AML-193 (cell line): ENCODE measurements around the gene CEP350.
A peak's percentile ranks its signal among the peaks of the same experiment; 100 is the strongest.
"Not testable (repeated sequence)": the region's sequence is repeated elsewhere in the genome, so short reads cannot be mapped to it uniquely, and the experiment has no call there.

Experiments
- DNase-seq, 2 experiments: peaks; one replicate each; lab custom pipeline; 2025; lab: John Stamatoyannopoulos, UW

CEP350 gene

DNA sequence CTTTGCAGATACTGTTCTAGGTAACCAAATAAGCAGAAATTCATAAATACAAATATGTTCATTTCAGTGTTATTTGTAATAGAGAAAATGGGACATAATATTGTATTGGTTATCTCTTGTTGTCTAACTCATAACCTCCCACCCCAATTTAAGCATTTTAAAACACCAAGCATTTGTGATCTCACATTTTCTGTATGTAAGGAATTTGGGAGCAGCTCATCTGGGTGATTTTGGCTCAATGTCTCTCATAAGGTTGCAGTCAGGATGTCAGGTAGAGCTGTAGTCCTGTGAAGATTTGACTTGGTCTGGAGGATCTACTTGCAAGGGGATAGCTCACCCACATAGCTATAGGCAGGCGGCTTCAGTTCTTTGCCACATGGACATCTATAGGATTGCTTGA is 29.5 kb downstream of the CEP350 start:
- no peak for DNase-seq

DNA sequence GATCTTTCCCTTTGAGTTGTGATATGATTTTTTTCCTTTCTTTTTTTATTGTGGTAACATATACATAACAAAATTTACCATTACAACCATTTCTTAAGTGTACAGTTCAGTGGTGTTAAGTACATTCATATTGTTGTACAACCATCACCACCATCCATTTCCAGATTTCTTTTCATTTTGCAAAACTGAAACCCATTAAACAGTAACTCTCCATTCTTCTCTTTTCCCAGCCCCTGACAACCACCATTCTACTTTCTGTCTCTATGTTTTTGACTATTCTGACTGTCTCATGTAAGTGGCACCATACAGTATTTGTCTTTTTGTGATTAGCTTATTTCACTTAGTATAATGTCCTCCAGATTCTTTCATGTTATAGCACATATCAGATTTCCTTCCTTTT is 30.3 kb downstream of the CEP350 start:
- no peak for DNase-seq

DNA sequence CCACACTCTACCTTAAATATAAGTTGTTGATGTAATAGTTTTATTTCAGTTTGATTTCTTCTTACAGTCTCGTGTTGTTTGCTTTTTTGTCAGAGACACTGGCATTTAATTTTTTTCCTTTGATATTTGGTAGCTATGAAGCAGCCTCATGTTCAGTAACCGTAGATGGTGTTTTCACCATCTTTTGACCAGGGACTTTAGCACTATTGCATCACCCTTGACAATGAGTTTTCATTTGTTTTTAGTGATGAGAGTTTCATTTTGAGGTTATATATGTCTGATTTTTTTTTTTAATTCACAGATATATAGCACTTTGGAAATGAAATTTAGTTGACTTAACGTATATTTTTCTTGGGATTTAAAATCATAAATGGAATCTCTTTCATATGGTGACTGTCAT is 36.2 kb downstream of the CEP350 start:
- no peak for DNase-seq

DNA sequence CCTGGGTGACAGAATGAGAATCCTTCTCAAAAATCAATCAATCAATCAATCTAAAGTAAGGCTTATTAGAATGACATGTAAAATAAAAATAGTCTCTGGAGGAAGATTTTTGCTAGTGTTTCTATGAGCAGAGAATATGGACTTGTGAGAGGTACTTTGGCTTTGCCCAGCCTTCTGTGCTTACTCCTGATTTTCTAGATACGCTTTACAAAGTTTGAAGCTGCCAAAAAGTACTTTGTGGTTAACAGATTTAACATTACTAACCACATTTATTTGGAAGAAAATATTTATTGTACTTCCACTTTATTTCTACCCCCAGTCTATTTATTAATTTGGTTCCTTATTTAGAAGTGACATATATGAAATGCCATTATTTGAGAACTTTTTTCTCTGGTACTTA is 41.0 kb downstream of the CEP350 start:
- no peak for DNase-seq

DNA sequence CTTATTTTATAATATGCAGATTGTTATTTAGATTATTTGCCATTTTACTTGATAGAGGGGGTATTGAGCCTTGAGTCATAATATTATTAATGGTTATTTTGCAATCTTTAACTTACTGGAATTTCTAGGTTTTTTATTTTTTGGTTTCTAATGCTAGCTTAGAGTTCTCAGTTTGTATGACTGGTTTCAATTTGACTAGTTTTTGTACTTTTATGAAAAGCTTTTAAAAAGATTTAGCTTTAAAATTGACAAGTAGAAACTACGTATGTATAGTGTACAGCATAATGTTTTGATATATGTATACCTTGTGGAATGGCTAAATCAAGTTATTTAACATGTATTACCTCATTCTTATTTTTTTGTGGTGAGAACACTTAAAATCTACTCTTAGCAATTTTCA is 41.5 kb downstream of the CEP350 start:
- no peak for DNase-seq

DNA sequence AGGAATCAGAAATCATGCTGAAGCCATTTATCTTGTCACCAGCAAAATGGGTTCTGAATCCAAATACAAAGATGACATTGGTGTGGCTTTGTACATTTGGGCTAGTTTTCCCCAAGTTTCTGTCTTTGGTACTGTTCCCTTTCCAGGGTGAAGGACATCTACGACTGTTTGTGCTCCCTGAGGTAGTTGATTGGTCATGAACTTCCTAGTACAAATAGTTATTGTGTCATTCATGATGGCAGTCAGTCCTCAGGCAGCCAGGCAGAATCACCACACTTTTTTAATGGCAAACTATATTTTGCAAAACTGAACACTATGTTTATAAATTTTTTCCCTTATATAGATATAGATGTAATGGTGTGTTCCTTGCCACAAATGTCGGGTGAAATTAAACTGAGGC is 46.0 kb downstream of the CEP350 start:
- DNase-seq = no peak

DNA sequence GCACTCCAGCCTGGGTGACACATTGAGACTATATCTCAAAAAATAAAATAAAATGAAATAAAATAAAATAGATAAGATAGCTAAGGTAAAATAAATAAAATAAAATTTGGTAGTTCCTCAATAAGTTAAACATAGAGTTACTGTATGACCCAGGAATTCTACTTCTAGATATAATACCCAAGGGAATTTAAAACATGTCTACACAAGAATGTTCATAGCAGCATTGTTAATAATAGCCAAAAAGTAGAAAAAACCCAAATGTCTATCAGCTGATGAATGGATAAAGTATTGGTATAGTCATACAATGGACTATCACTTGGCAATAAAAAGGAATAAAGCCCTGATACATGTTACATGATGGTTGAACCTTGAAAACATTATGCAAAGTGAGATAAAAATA is 47.8 kb downstream of the CEP350 start:
- no peak for DNase-seq

DNA sequence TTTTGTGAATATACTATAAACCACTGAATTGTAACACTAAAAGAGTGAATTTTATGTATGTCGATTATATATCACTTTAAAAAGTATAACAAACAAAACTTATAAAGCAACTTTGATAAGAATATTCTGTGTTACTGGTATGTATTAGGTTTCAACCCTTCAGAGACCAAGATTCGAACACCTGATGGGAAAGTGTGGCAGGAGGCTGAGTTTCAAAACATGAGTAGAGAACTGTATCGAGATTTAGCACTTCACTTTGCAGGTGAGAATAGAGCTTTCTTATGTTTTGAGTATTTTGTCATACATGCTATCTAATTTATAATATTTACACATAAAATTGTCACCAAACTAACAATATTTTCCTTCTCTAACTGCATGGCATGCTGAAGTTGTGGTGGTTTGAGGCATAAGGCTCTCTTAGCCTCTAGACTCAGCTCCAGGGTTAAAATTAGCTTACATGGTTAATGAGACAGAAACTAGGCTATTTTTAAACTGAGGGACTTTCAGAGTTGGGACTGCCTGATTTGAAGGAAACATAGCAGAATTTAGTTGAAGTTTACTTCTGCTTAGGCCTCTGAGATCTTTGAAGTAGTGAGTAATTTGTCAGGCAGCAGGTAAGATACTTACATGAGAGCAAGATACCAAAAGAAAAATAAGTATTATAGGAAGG is 48.6 kb downstream of the CEP350 start:
- DNase-seq = no peak

DNA sequence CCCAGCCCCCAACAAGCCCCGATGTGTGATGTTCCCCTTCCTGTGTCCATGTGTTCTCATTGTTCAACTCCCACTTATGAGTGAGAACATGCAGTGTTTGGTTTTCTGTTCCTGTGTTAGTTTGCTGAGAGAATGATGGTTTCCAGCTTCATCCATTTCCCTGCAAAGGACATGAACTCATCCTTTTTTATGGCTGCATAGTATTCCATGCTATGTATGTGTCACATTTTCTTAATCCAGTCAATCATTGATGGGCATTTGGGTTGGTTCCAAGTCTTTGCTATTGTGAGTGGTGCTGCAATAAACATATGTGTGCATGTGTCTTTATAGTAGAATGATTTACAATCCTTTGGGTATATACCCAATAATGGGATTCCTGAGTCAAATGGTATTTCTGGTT is 52.2 kb downstream of the CEP350 start:
- DNase-seq = not testable (repeated sequence)

DNA sequence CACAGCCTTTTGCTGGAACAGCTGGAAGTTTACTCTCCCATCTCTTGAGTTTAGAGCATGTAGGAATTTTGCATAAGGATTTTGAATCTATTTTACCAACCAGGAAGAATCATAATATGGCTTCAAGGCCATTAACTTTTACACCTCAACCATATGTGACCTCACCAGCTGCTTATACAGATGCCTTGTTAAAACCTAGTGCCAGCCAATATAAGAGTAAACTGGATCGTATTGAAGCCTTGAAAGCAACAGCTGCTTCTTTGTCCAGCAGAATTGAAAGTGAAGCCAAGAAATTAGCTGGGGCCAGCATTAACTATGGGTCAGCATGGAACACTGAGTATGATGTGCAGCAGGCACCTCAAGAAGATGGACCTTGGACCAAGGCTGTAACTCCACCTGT is 65.4 kb downstream of the CEP350 start:
- DNase-seq = no peak

DNA sequence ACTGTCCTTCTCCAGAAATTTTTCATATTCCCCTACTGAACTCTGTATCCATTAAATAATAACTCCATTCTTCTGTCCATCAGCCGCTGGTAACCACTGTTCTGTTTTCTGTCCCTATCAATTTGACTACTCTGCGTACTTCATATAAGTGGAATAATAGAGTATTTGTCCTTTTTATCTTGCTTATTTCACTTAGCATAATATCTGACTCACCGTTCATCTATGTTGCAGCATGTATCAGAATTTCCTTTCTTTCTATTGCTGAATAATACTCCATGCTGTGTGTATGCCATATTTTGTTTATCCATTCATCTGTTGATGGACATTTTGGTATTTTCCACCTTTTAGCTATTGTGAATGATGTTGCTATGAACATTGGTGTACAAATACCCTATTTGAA is 71.9 kb downstream of the CEP350 start:
- DNase-seq = no peak

DNA sequence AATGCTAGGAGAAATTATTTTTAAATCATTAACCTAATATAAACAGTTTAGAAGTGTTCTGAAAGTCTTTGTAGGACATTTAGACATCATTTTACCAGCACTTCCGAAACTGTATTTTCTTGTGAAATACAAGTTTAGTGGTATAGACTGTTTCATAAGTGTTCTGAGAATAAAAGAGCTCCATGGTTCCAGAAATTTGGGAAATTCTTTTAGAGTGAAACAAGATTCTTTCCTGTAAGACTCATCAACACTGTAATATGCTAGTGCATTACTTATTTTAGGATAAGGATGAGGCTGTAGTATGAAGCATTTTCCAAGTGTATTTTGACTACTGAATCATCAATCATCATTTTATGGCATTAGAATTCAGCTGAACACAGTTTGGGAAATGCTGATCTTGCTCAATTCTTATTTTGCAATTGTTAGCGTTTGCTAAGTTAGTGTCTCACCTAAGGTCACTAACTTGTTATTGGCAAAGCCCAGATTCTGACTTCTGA is 73.4 kb downstream of the CEP350 start:
- DNase-seq = no peak

DNA sequence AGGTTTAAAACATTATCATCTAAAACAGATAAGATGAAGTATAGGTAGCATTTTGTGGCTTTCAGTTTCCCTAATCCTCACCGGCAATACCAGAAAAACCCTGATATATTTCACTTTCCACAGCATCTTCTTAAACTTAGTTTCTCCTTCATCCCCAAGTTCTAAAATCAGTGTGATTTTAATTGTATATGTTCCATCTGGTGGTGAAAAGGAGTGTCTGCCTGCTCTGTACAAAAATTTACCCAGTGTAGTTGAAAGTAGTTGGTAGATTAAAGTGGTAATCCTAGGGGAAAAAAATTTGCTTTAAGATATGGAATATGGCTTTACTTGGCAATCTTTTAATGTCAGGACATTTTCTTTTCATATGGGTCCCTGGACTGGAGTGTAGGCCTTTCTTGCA is 74.3 kb downstream of the CEP350 start:
- DNase-seq = no peak

DNA sequence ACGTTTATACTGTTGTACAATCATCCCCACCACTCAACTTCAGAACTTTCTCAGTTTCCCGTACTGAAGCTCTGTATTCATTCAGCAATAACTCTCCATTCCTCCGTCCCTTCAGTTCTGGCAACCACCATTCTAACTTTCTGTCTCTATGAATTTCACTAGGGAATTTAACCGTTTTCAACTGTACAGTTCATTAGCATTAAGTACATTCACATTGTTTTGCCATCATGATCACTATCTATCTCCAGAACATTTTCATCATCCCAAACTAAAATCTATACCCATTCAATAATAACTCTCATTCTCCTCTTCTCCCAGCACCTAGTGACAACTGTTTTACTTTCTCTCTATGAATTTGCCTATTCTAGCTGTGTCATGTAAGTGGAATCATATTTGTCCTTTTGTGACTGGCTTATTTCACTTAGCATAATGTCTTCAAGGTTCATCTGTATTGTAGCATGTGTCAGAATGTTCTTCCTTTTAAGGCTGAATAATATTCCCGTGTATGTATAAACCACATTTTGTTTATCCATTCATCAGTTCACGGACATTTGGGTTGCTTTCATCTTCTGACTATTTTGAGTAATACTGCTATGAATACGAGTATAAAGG is 75.0 kb downstream of the CEP350 start:
- no peak for DNase-seq

DNA sequence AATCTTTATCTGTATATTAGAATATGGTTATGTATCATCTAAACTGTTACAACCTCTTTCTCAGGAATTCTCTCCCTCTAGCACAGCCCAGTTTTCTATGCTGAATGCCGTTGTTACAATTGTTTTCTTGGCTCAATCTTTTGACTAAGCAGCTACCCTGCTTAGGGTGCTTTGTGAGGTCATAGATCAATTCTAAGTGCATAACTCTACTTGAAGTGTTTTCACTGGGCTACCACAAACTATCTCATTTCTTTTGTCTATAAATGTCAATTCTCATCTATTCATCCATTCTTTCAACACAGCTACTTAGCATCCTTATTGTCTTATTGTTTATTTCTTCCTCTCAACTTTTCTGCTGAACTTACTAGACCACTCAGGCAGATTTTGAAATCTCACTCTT is 77.1 kb downstream of the CEP350 start:
- DNase-seq = no peak

DNA sequence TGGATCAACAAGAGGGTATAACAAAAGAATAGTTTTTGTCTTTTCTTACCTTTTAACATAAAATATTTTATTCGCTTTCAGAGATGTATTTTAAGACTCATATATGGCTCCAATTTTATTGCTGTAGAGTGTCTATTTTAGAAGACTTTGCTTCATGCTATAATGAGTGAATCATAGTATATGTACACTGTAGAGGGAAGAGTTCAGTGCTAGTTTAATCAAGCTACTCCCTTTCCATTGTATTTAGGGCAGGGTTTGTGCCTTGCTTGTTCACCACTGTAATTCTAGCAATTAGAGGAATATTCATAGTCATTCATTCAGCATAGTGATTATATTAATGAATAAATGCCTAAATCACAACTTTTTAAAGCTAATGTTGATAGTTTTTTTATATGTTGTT is 78.8 kb downstream of the CEP350 start:
- DNase-seq = no peak

DNA sequence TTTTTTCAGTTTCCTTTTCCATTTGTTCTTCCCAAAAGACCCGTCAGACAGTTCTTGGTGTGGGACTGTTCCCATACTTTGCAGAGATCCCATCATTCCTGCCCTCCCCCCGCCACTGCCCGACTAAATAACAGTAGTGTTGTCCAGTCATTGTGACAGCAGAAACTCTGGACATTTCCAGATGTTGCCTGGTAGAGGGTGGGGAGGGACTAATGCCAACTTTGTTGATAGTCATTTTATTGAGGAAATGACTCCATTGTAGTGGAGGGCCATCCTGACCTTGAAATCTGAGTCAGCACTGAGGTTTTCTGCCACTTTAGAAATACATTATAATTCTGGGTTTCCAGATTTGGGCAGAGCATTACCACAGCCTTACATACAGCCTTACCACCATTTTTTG is 85.4 kb downstream of the CEP350 start:
- no peak for DNase-seq

DNA sequence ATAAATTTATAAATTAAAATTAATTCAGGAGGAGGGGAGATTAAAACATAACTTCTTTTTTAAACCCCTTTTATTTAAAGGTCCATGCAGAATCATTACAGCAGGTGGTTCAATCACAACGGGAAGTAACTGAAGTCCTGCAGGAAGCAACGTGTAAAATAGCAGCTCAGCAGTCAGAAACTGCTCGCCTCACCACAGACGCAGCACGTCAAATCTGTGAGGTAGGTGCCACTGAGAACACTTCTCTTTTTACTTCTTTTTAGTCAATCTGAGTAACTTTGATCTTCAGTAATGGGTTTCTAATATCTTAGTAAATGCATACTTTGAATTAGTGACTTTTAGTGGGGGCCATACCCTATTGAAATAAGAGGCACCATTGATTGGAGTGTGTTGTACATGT is 87.0 kb downstream of the CEP350 start:
- no peak for DNase-seq

DNA sequence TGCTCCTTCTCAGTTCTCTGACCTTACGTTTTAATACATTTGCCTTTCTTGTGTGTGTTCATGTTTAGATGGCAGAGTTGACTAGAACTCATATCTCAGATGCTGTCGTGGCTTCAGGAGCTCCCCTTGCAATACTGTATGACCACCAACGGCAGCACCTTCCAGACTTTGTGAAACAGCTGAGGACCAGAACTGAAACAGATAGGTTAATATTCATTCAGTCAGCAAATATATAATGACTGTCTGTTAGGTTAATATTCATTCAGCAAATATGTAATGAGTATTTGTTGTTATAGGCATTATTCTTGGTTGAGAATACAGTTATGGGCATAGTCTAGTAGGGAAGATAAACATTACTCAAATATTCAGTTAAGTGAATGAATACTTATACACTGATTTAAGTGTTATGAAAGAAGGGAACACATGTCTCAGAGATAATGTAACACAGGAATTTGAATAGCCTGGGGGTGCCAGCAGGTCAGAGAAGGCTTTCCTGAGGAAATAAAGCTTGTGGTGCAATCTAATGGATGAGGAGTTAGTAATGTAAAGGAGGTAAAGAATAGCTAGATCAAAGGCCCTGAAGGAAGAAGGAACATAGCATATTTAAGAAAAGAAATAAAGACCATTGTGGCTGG is 88.5 kb downstream of the CEP350 start:
- DNase-seq = peak in 1 of 2 experiments; percentile 31

DNA sequence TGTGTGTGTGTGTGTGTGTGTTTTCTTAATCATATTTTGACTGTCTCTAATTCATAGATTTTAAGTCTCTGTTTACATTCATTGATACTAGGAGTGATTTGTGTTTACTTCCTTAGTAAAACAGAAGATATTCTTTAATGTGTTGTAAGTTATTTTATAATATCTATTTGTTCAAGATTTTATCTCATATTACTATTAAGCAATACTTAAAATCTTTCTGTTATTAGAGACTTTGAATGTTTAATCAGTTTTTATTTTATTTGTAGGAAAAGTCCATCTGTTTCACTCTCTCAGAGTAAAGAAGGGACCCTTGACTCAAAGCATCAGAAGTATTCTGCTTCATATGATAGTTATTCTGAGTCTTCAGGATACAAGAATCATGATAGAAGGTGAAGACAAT is 89.2 kb downstream of the CEP350 start:
- no peak for DNase-seq

DNA sequence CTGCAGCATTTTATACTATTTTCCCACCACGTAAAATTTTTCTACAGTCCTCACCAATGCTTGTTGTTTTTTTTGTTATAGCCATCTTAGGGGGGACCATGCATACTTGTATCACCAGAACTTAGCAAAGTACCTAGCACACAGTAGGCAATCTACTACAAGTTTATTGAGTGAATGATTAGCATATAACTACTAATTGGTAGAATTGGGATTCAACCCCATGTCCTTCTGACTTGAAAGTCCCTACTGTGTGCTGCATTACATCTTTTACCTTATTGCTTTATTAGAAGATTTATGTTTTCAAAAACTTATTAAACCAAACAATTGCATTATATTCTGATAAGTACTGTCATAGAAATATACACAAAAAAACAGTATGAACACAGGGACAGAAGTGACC is 92.1 kb downstream of the CEP350 start:
- no peak for DNase-seq

DNA sequence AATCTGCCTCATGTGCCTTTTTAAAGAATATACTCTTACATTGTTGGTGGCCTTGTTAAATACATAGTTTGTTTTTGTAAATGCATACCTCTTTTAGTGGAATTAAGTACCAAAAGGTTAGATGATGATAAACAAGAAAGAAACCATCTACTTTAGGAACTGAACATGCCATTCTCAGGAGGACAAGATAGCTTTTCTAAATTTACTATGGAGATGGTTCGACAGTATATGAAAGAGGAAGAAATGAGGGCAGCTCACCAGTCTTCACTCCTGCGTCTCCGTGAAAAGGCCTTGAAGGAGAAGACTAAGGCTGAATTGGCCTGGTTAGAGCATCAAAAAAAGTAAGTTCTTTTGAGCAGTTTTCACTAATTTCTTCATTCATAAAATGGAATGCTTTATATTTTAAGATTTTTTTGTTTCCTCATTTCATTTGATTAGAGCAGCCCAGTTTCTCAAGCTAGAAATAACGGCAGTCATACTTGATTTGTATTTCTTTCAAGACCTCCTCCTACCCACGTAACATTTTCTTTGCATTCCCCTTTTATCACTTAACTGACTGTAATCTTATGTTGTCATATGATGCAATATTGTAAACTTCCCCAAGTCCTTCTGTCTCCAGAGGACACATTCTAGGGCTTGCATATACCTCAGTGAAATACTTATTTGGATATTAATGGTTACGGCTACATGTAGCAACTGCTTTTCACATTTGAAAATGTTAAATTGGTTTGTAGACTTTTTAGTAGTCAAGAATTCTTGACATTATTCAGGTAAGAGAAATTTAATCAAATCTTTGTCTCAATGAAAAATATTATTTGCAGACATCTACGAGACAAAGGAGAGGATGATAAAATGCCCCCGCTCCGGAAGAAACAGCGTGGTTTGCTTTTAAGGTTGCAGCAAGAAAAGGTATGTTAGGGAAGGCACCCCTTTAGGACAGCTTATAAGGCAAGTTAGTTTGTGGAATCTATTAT is 99.3 kb downstream of the CEP350 start:
- no peak for DNase-seq
